DLD1 (cell line): Measurements from ENCODE around the gene EOLA1.
"Not testable (repeated sequence)": the region's sequence is repeated elsewhere in the genome, so short reads cannot be mapped to it uniquely, and the experiment has no call there.

Experiments
- in situ Hi-C: cut with HindIII; loops from 2 replicates; pipeline ENCODE4 v1.10.0; 2017; ENCODE audit warnings: low sequenced_read_pairs

EOLA1 gene

GRCh38 chrX:149539283-149540130 lies 1.3 kb upstream of the EOLA1 start:
- in situ Hi-C loops = no loop called here

GRCh38 chrX:149540131-149540620 lies 636 bp upstream of the EOLA1 start:
- in situ Hi-C loops = no loop called here

- in situ Hi-C loops = no loop called here
Observed at GRCh38 chrX:149541521-149542047, 772 bp downstream of the EOLA1 start.

- in situ Hi-C loops = not testable (repeated sequence)
Observed at GRCh38 chrX:149545545-149546543, 5.0 kb downstream of the EOLA1 start.

DNA sequence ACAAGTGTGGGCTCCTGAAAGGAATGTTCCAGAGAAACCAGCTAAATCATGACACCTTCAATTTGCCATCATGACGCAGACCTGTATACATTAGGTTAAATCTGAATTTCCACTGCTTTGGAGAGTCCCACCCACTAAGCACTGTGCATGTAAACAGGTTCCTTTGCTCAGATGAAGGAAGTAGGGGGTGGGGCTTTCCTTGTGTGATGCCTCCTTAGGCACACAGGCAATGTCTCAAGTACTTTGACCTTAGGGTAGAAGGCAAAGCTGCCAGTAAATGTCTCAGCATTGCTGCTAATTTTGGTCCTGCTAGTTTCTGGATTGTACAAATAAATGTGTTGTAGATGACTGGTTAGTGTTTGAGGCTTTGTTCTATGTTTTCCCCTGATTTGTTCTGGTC lies 6.2 kb downstream of the EOLA1 start:
- in situ Hi-C loops = not testable (repeated sequence)

GRCh38 chrX:149547782-149548181 lies 7.0 kb downstream of the EOLA1 start:
- in situ Hi-C loops = not testable (repeated sequence)

- in situ Hi-C loops = not testable (repeated sequence)
Observed at GRCh38 chrX:149549701-149550100, 8.9 kb downstream of the EOLA1 start, which contains the start of gene HSFX3. TSS of gene HSFX3 (minus strand) at chrX:149549924. CDS start at chrX:149549852, 72 bp downstream.

GRCh38 chrX:149550454-149550853 lies 9.6 kb downstream of the EOLA1 start:
- in situ Hi-C loops = not testable (repeated sequence)

GRCh38 chrX:149551245-149551938 lies 10.6 kb downstream of the EOLA1 start:
- in situ Hi-C loops = not testable (repeated sequence)

DNA sequence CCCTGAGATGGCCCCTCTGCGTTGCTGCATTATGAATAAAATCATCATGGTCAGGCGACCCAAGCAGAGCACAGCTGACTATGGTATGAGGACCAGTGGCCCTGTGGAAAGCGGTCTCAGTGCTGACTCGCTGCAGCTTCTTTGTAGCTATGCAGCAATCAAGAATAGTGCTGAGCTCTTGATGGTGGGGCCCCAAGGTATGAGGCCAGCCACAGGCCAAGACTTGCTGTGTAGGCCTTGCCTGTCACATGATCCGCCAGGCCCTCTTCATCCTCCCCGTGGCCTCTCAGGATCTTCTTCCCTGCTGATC lies 11.1 kb downstream of the EOLA1 start:
- in situ Hi-C loops = not testable (repeated sequence)

GRCh38 chrX:149555251-149555650 lies 14.4 kb downstream of the EOLA1 start:
- in situ Hi-C loops = not testable (repeated sequence)

DNA sequence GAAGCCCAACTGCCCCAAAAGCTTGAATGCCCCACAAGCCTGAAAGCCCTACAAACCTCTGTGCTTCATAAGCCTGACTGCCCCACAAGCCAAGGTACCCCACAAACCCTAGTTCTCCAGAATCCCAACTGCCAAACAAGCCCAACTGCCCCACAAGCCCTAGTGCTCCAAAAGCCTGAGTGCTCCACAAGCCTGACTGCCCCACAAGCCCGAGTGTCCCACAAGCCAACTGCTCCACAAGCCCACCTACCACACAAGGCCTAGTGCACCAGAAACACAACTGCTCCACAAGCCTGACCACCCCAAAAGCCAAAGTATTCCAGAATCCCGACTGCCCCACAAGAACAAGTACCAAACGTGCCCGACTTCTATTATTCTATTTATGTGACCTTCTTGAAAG lies 22.5 kb downstream of the EOLA1 start:
- in situ Hi-C loops = no loop called here

DNA sequence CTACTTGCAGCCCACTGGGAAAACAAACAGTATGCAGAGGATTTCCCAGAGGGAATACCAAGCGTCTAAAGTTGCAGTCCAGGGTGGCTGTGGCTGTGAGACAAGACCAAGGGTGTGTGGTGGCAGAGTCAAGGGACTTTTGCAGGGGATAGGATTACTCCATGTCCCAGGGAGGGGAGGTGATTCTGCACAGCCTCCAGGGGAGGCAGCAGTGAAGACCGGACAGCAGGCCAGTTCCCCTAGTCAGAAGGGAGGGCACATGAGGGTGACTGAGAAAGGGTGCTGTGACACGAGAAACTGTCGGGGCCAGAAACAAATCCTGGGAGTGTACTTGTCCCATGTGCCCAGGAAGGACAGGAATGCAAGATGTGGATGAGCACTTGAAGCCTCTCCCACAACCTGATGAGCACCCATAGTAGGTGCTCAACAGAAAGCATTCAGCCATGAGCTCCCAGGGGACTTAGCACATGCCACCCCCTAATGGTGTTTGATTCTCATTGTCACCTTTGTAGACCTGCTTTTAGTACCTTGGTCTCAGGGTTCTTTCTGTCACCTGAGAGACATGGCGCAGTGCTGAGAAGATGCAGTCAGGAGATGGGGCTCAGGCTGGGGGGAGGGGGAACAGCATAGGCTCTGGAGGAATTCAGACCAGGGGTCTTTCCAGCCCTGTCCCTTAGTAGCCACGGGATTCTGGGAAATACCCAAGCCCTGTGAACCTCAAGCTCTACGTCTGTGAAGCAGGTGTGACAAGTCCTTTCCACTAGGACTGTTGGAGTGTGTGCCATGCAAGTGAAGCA lies 27.0 kb downstream of the EOLA1 start:
- in situ Hi-C loops = no loop called here

GRCh38 chrX:149568701-149569296 lies 28.0 kb downstream of the EOLA1 start:
- in situ Hi-C loops = no loop called here

GRCh38 chrX:149569770-149570169 lies 29.0 kb downstream of the EOLA1 start:
- in situ Hi-C loops = no loop called here

DNA sequence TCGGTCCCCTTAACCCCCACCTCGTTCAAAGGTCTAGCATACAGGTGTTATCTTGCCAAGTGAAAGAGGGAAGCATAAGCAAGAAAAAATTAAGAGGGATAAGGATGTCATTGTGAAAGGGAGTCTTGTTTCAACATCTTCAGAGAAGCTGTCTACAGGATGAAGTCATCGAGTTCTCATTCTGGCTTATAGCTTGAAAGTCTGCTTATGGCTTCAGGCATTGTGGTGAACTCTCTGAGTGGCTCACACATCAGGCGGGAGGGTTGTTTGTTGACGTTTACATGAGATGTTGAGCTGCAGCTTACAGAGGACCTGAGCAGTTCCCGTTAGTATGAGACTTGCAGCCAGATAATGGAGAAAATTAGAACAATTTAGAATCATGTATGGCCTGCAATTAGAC lies 29.9 kb downstream of the EOLA1 start:
- in situ Hi-C loops = no loop called here

- in situ Hi-C loops = no loop called here
Observed at GRCh38 chrX:149571770-149572169, 31.0 kb downstream of the EOLA1 start.

GRCh38 chrX:149572743-149573142 lies 31.9 kb downstream of the EOLA1 start:
- in situ Hi-C loops = no loop called here

- in situ Hi-C loops = not testable (repeated sequence)
Observed at GRCh38 chrX:149573456-149573855, 32.6 kb downstream of the EOLA1 start.
